Bronchial epithelial cell (primary cell): ENCODE measurements around the gene RBL2. TPM values are rescaled to one million over a fixed set of nuclear protein-coding genes. Genes with fewer than 3 reads are reported as not detected.

Experiments
- total RNA-seq: library from RNA; depleted of rRNA; stranded (reverse); fragments of >200 nt; gene quantifications from 2 replicates; pipeline ENCODE4 v1.2.1, GENCODE V29; 2014

Gene RBL2
- total RNA-seq, 1 donor from 2014 or later = 23.7 TPM

Other genes starting within 250 kb of the RBL2 start
- gene AKTIP, start 68.7 kb downstream of the RBL2 start, total RNA-seq = 50.5 and 70.8 TPM in 2 replicates